Chondrocyte (in vitro differentiated cells): ENCODE data around the gene SLC22A14. TPM values are rescaled to one million over a fixed set of nuclear protein-coding genes. Genes with fewer than 3 reads are reported as not detected.

Source experiments
- DNase-seq: peaks from one replicate; pipeline ENCODE4 v3.0.0; 2021; ENCODE audit warnings: mixed read lengths, low spot score
- H3K27ac Mint-ChIP-seq: one replicate; pipeline ENCODE4 v1.8.0; 2021; ENCODE audit warnings: mild to moderate bottlenecking, moderate library complexity, mixed read lengths; ENCODE audit not compliant: unreplicated experiment
- H3K27me3 Mint-ChIP-seq: 2 replicates; pipeline ENCODE4 v1.8.0; 2021; ENCODE audit warnings: low read depth, mixed read lengths
- H3K36me3 Mint-ChIP-seq: 2 replicates; pipeline ENCODE4 v1.8.0; 2021; ENCODE audit warnings: low read depth, mixed read lengths
- H3K4me1 Mint-ChIP-seq: 2 replicates; pipeline ENCODE4 v1.8.0; 2021; ENCODE audit warnings: low read depth, mild to moderate bottlenecking, mixed read lengths
- H3K4me3 Mint-ChIP-seq: one replicate; pipeline ENCODE4 v1.8.0; 2021; ENCODE audit warnings: mild to moderate bottlenecking, moderate library complexity, mixed read lengths; ENCODE audit not compliant: unreplicated experiment
- H3K9me3 Mint-ChIP-seq: 2 replicates; pipeline ENCODE4 v1.8.0; 2021; ENCODE audit warnings: low read depth, mixed read lengths
- CTCF ChIP-seq: fragments of 200-600 bp; sonication (generic); IDR thresholded peaks from 2 replicates; pipeline ENCODE4 v1.5.0; 2021; ENCODE audit warnings: antibody characterized with exemption, mild to moderate bottlenecking, moderate library complexity
- total RNA-seq: library from RNA; stranded (reverse); gene quantifications from 3 replicates; pipeline ENCODE4 v1.2.1, GENCODE V29; 2021

The SLC22A14 gene
- total RNA-seq, 1 donor from 2014 or later, result 0.75 TPM

GRCh38 chr3:38359038-38359437 lies 76.9 kb downstream of the SLC22A14 start:
- no peaks in the 10 kb centered on the region for H3K27me3 Mint-ChIP-seq
- H3K4me1 Mint-ChIP-seq, result peaks cover 6% of the 10 kb centered on the region
- H3K36me3 Mint-ChIP-seq, result peaks cover 5% of the 10 kb centered on the region
- TF ChIP-seq CTCF, result no peak
- no peak for DNase-seq
- no peak overlapping the region for H3K4me3 Mint-ChIP-seq
- H3K9me3 Mint-ChIP-seq, result no peaks in the 10 kb centered on the region
- no peak overlapping the region for H3K27ac Mint-ChIP-seq

- no peaks in the 10 kb centered on the region for H3K4me1 Mint-ChIP-seq
- no peak overlapping the region for H3K27ac Mint-ChIP-seq
Observed at GRCh38 chr3:38360345-38360744, 78.3 kb downstream of the SLC22A14 start.

GRCh38 chr3:38361496-38361895 lies 79.4 kb downstream of the SLC22A14 start:
- peaks cover 15% of the 10 kb centered on the region for H3K36me3 Mint-ChIP-seq
- no peaks in the 10 kb centered on the region for H3K27me3 Mint-ChIP-seq
- TF ChIP-seq CTCF, result no peak
- no peak for DNase-seq
- no peaks in the 10 kb centered on the region for H3K4me1 Mint-ChIP-seq
- no peaks in the 10 kb centered on the region for H3K9me3 Mint-ChIP-seq
- H3K27ac Mint-ChIP-seq, result no peak overlapping the region
- H3K4me3 Mint-ChIP-seq, result no peak overlapping the region

More at GRCh38 chr3:38360345-38360744, 78.3 kb downstream of the SLC22A14 start:
- Mint-ChIP-seq H3K27me3 (no peaks in the 10 kb centered on the region), H3K9me3 (no peaks in the 10 kb centered on the region), H3K4me3 (no peak overlapping the region), H3K36me3 (peaks cover 12% of the 10 kb centered on the region)
- no peak for TF ChIP-seq CTCF
- no peak for DNase-seq

- TF ChIP-seq CTCF, result no peak
- H3K27me3 Mint-ChIP-seq, result no peaks in the 10 kb centered on the region
- H3K4me3 Mint-ChIP-seq, result no peak overlapping the region
- no peak overlapping the region for H3K27ac Mint-ChIP-seq
- no peak for DNase-seq
- H3K9me3 Mint-ChIP-seq, result no peaks in the 10 kb centered on the region
- H3K4me1 Mint-ChIP-seq, result no peaks in the 10 kb centered on the region
- H3K36me3 Mint-ChIP-seq, result peaks cover 15% of the 10 kb centered on the region
Observed at GRCh38 chr3:38362825-38363224, 80.7 kb downstream of the SLC22A14 start.

DNA sequence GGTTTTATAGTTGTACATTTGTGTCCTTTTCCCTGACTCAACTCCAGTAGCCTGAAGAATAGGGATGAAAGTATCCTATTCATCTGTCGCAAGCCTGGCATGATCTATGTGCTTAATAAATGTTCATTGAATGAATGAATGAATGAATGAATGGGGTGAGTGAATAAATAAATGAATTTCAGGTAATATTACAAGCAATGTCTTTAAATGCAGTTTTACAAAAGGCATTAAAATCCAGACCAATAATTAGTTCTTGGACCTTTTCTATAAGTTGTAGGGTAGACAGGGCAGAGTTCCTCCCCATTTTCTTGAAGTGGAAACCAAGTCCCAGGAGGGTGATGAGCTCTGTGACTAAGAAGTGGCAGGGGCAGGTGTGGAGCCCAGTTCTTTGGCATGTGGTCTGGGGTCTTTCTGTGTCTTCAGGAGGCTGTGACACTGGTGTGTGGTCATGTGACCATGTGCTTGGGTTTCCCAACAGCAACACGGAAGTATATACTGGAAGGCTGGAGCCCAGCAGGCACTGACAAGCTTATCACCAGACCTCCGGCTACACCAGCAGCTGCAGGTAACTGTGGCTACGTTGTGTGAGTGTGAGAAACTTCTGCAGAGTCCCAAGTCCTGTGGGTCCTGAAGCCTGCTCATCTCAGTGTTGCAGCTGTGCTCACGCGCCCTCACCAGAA lies 82.8 kb downstream of the SLC22A14 start:
- H3K27me3 Mint-ChIP-seq, result no peaks in the 10 kb centered on the region
- DNase-seq, result no peak
- no peak for TF ChIP-seq CTCF
- peaks cover 21% of the 10 kb centered on the region for H3K36me3 Mint-ChIP-seq
- no peak overlapping the region for H3K27ac Mint-ChIP-seq
- no peak overlapping the region for H3K4me3 Mint-ChIP-seq
- no peaks in the 10 kb centered on the region for H3K4me1 Mint-ChIP-seq
- no peaks in the 10 kb centered on the region for H3K9me3 Mint-ChIP-seq
